Measurements from ENCODE around the gene PARD3B. TPM values are rescaled to one million over a fixed set of nuclear protein-coding genes. Genes with fewer than 3 reads are reported as not detected.

PARD3B gene
- total RNA-seq, 1 experiment from 2014 or later: 3.9 TPM

- H3K27me3 ChIP-seq (ENCODE audit: low read length): no peaks in the 10 kb centered on the region
- TF ChIP-seq EZH2phosphoT487 (IDR thresholded peaks at IDR 0.05; ENCODE audit: borderline replicate concordance, low read length): no peak
- TF ChIP-seq EZH2 (IDR thresholded peaks at IDR 0.05; ENCODE audit: low read length, unreplicated experiment): no peak
- H3K4me3 ChIP-seq (ENCODE audit: low read length): no peak overlapping the region
- ChIA-PET POLR2A (ENCODE audit: unreplicated experiment) (no interaction called here), CTCF (no interaction called here)
- H3K4me1 ChIP-seq (ENCODE audit: insufficient read depth, low read length): peaks cover 11% of the 10 kb centered on the region
- H3K79me2 ChIP-seq (ENCODE audit: low read length): no peaks in the 10 kb centered on the region
- no peak overlapping the region for H3K27ac ChIP-seq (ENCODE audit: low read length)
- H3K9me3 ChIP-seq (ENCODE audit: low read length): no peaks in the 10 kb centered on the region
- intact Hi-C loops (cut with micrococcal nuclease): loop anchor here (5.0 kb wide), 1 partner anchor 46 kb away; no protein-coding TSS in a partner anchor
- H4K20me1 ChIP-seq (ENCODE audit: low read length): no peaks in the 10 kb centered on the region
- H3K4me2 ChIP-seq (ENCODE audit: low read length): no peak overlapping the region
- H3F3A ChIP-seq (ENCODE audit: low read length, unreplicated experiment): no peaks in the 10 kb centered on the region
- no TSS peak for BruUV-seq (replicated peaks)
- no peak for ATAC-seq
- no peaks in the 10 kb centered on the region for H3K36me3 ChIP-seq (ENCODE audit: low read depth, low read length)
- H3K9ac ChIP-seq (ENCODE audit: low read length): no peak overlapping the region
- DNase-seq: no peak
- no peaks in the 10 kb centered on the region for H3K9me2 ChIP-seq (replicated peaks; ENCODE audit: low read length)
- H2AFZ ChIP-seq (ENCODE audit: low read length): no peak overlapping the region
Observed at GRCh38 chr2:204796581-204796980, 251.3 kb downstream of the PARD3B start.

GRCh38 chr2:204799791-204800190, 254.5 kb downstream of the PARD3B start:
- no peaks in the 10 kb centered on the region for H3F3A ChIP-seq (ENCODE audit: low read length, unreplicated experiment)
- no peaks in the 10 kb centered on the region for H3K9me3 ChIP-seq (ENCODE audit: low read length)
- H3K4me1 ChIP-seq (ENCODE audit: insufficient read depth, low read length): peaks cover 8% of the 10 kb centered on the region
- CTCF ChIA-PET: no interaction called here
- no peaks in the 10 kb centered on the region for H4K20me1 ChIP-seq (ENCODE audit: low read length)
- H3K9me2 ChIP-seq (replicated peaks; ENCODE audit: low read length): no peaks in the 10 kb centered on the region
- no peaks in the 10 kb centered on the region for H3K36me3 ChIP-seq (ENCODE audit: low read depth, low read length)
- H3K4me2 ChIP-seq (ENCODE audit: low read length): no peak overlapping the region
- no peak overlapping the region for H2AFZ ChIP-seq (ENCODE audit: low read length)
- intact Hi-C loops (cut with micrococcal nuclease): loop anchor here (5.0 kb wide), 1 partner anchor 43 kb away; no protein-coding TSS in a partner anchor
- POLR2A ChIA-PET (ENCODE audit: unreplicated experiment): no interaction called here
- no peak overlapping the region for H3K27ac ChIP-seq (ENCODE audit: low read length)
- no peak overlapping the region for H3K4me3 ChIP-seq (ENCODE audit: low read length)
- no peak overlapping the region for H3K9ac ChIP-seq (ENCODE audit: low read length)
- TF ChIP-seq EZH2 (IDR thresholded peaks at IDR 0.05; ENCODE audit: low read length, unreplicated experiment) (no peak), CTCF (conservative IDR thresholded peaks at IDR 0.05; ENCODE audit: low read depth, low read length) (no peak)
- ATAC-seq: peak; percentile 37; the same call in 1 of the 2 replicates
- H3K27me3 ChIP-seq (ENCODE audit: low read length): no peaks in the 10 kb centered on the region
- BruUV-seq (replicated peaks): no TSS peak
- peak; percentile 6 for DNase-seq
- H3K79me2 ChIP-seq (ENCODE audit: low read length): no peaks in the 10 kb centered on the region

GRCh38 chr2:204808494-204808893, 263.2 kb downstream of the PARD3B start:
- no peaks in the 10 kb centered on the region for H3K9me2 ChIP-seq (replicated peaks; ENCODE audit: low read length)
- CTCF ChIA-PET: no interaction called here
- DNase-seq (no peak), ATAC-seq (no peak)
- H3K79me2 ChIP-seq (ENCODE audit: low read length): no peaks in the 10 kb centered on the region
- H3K4me2 ChIP-seq (ENCODE audit: low read length): no peak overlapping the region
- POLR2A ChIA-PET (ENCODE audit: unreplicated experiment): no interaction called here
- intact Hi-C loops (cut with micrococcal nuclease): no loop called here
- H3K4me1 ChIP-seq (ENCODE audit: insufficient read depth, low read length): no peaks in the 10 kb centered on the region
- no peaks in the 10 kb centered on the region for H3K27me3 ChIP-seq (ENCODE audit: low read length)
- H2AFZ ChIP-seq (ENCODE audit: low read length): no peak overlapping the region
- no peaks in the 10 kb centered on the region for H3K9me3 ChIP-seq (ENCODE audit: low read length)
- no peak overlapping the region for H3K27ac ChIP-seq (ENCODE audit: low read length)
- H3F3A ChIP-seq (ENCODE audit: low read length, unreplicated experiment): no peaks in the 10 kb centered on the region
- no TSS peak for BruUV-seq (replicated peaks)
- H4K20me1 ChIP-seq (ENCODE audit: low read length): no peaks in the 10 kb centered on the region
- H3K9ac ChIP-seq (ENCODE audit: low read length): no peak overlapping the region
- TF ChIP-seq EZH2 (IDR thresholded peaks at IDR 0.05; ENCODE audit: low read length, unreplicated experiment): no peak
- TF ChIP-seq CTCF (conservative IDR thresholded peaks at IDR 0.05; ENCODE audit: low read depth, low read length): no peak
- TF ChIP-seq EZH2phosphoT487 (IDR thresholded peaks at IDR 0.05; ENCODE audit: borderline replicate concordance, low read length): no peak
- no peak overlapping the region for H3K4me3 ChIP-seq (ENCODE audit: low read length)
- H3K36me3 ChIP-seq (ENCODE audit: low read depth, low read length): no peaks in the 10 kb centered on the region

Data from PC-3 (cell line).